ENCODE results near the gene ZDHHC8. TPM values are rescaled to one million over a fixed set of nuclear protein-coding genes. Genes with fewer than 3 reads are reported as not detected.

The ZDHHC8 gene
- 17.6 and 19.0 TPM in 2 replicates for total RNA-seq (2013; cell fraction: nucleolus; rRNA removed)
- 8.8 and 11.7 TPM in 2 replicates for total RNA-seq (2014; rRNA removed)
- 3.9 and 4.7 TPM in 2 replicates for total RNA-seq (2014; rRNA removed; fragmentation: Illumina TruSeq; extraction: Trizol)
- 42.1 and 46.3 TPM in 2 replicates for total RNA-seq (2021)
- 4.9 TPM for polyA plus RNA-seq (2011; ENCODE audit: low read depth)
- 4.2 and 6.7 TPM in 2 replicates for polyA plus RNA-seq (2011; rRNA removed)
- 10.4 and 14.3 TPM in 2 replicates for polyA plus RNA-seq (2011; cell fraction: cytosol; rRNA removed)
- 150 and 193 TPM in 2 replicates for polyA plus RNA-seq (2011; cell fraction: nucleus; rRNA removed)
- polyA plus RNA-seq (2012) = 18.1 and 18.5 TPM in 2 replicates
- polyA plus RNA-seq (2014; fragmentation: Illumina TruSeq; extraction: Trizol) = 4.5 and 9.4 TPM in 2 replicates
- polyA plus RNA-seq (2014; fragmentation: Nextera tagmentation; extraction: Ambion mirVana) = under 1 TPM; 0.03 to 0.13 TPM
- 42.4 and 48.7 TPM in 2 replicates for polyA plus RNA-seq (2014; rRNA removed)
- polyA plus RNA-seq (2016; fragmentation: Nextera tagmentation; extraction: Ambion mirVana) = 1 to 10 TPM; 2.2 to 2.6 TPM
- polyA minus RNA-seq (2011; rRNA and poly(A)+ RNA removed) = 3.5 and 8.1 TPM in 2 replicates
- 4.3 and 6.0 TPM in 2 replicates for polyA minus RNA-seq (2011; cell fraction: cytosol; rRNA and poly(A)+ RNA removed)
- 8.5 and 10.9 TPM in 2 replicates for polyA minus RNA-seq (2011; cell fraction: nucleus; rRNA and poly(A)+ RNA removed)
- Bru-seq, nascent RNA = percentile 51 among the genes with signal in this experiment
- BruChase-seq, experiment 1, labeled RNA remaining after a 6-hour chase = percentile 72 among the genes with signal in this experiment
- BruChase-seq, experiment 2, labeled RNA remaining after a 2-hour chase = percentile 68 among the genes with signal in this experiment
- long read RNA-seq, experiment 1 = 0 reads
- long read RNA-seq, experiment 2 = 0 reads

- Histone ChIP-seq H3K9ac (ENCODE audit: control insufficient read depth, insufficient read depth, low read length) (peak within 1 kb of the TSS; percentile 73), H3K79me2 (ENCODE audit: control insufficient read depth, insufficient read depth, low read length) (peaks cover 7% of the 10 kb centered on the region), H3K4me3 (peak within 1 kb of the TSS; percentile 74), H3K27me3 (replicated peaks in 1 of 2; ENCODE audit: control insufficient read depth in 2 of 2, insufficient read depth in 2 of 2, low read length in 1 of 2) (no peaks in the 10 kb centered on the region), H3K4me2 (ENCODE audit: control insufficient read depth, insufficient read depth) (peak within 1 kb of the TSS; percentile 83), H2AFZ (ENCODE audit: control insufficient read depth, low read depth, low read length) (peak within 1 kb of the TSS; percentile 80), H3K9me3 (replicated peaks; ENCODE audit: control insufficient read depth, insufficient read depth, low read length) (no peaks in the 10 kb centered on the region), H3K4me1 (ENCODE audit: control insufficient read depth, insufficient read depth, low read length) (peaks cover 12% of the 10 kb centered on the region), H3K27ac (ENCODE audit: control insufficient read depth, insufficient read depth) (peak within 1 kb of the TSS; percentile 52), H3K36me3 (ENCODE audit: control insufficient read depth in 2 of 2, insufficient read depth in 2 of 2, low read length in 1 of 2) (peaks cover 9 to 10% of the 10 kb centered on the region in 2 experiments; a peak in 3 of 4 replicates), H4K20me1 (ENCODE audit: control insufficient read depth, insufficient read depth) (no peaks in the 10 kb centered on the region)
- SMC1A ChIA-PET (ENCODE audit: uncharacterized antibody, unreplicated experiment) = no interaction called here
- FAIRE-seq = no peak
- CTCF ChIA-PET = no interaction called here
- intact Hi-C loops (cut with micrococcal nuclease; ENCODE audit: unreplicated experiment) = no loop called here
- in situ Hi-C loops (cut with MboI) = no loop called here
- no CpG with 5 or more reads among the region's 43 CpGs for WGBS (ENCODE audit: insufficient coverage, insufficient replicate concordance, low lambda C conversion rate, missing lambda C conversion rate)
- ATAC-seq = peak; percentile 51
- DNase-seq (ENCODE audit: low read depth, low spot score) = no peak
- RAD21 ChIA-PET (ENCODE audit: unreplicated experiment) = no interaction called here
- POLR2A ChIA-PET = no interaction called here
- no TSS peak for BruUV-seq (replicated peaks)
- no peak for TF ChIP-seq GATAD2B (conservative IDR thresholded peaks at IDR 0.05; ENCODE audit: low read depth)
- TF ChIP-seq NRF1 (conservative IDR thresholded peaks at IDR 0.05; ENCODE audit: low read depth, low read length) = no peak
- TF ChIP-seq BACH1 (IDR thresholded peaks at IDR 0.05; ENCODE audit: borderline replicate concordance) = no peak
- no peak for TF ChIP-seq SMAD1 (IDR thresholded peaks at IDR 0.05; ENCODE audit: low read depth, partially characterized antibody)
- no peak for TF ChIP-seq PRDM15 (CRISPR knock-in tag; IDR thresholded peaks at IDR 0.05)
- no peak for TF ChIP-seq CREB1 (IDR thresholded peaks at IDR 0.05; ENCODE audit: low read depth)
- TF ChIP-seq DPF2 (IDR thresholded peaks at IDR 0.05) = no peak; the same call in 1 of the 2 replicates
- TF ChIP-seq FOXM1 (IDR thresholded peaks at IDR 0.05; ENCODE audit: low read depth, low read length) = no peak
- no peak for TF ChIP-seq MYC (IDR thresholded peaks at IDR 0.05; ENCODE audit: insufficient read depth, insufficient read length, insufficient replicate concordance, low read length, severe bottlenecking)
- no peak for TF ChIP-seq MAX (IDR thresholded peaks at IDR 0.05; ENCODE audit: low read depth, low read length)
- TF ChIP-seq NKRF (conservative IDR thresholded peaks at IDR 0.05) = no peak
- TF ChIP-seq BCL11A (IDR thresholded peaks at IDR 0.05; ENCODE audit: low read depth, low read length) = no peak
- 0 out of 2 replicates have a peak, but pooled peaks have one; percentile 12 for TF ChIP-seq SMARCA5 (IDR thresholded peaks at IDR 0.05)
- TF ChIP-seq EGR1 (IDR thresholded peaks at IDR 0.05; ENCODE audit: borderline replicate concordance in 1 of 2, low read depth in 2 of 2, low read length in 2 of 2) = peak in 1 of 2 experiments; percentile 2; a peak in 1 of 3 replicates
- TF ChIP-seq ZNF622 (IDR thresholded peaks at IDR 0.05) = no peak
Measured at GRCh38 chr22:20131597-20131858, at the start of gene ZDHHC8. Gene ZDHHC8 (plus strand): TSS chr22:20131804. CDS start chr22:20131948, 144 bp downstream.

Measured in GM12878 (cell line).